T-helper 17 cell (primary cell): ENCODE measurements around the gene NAV2. TPM values are rescaled to one million over a fixed set of nuclear protein-coding genes. Genes with fewer than 3 reads are reported as not detected.

Experiments used
- ATAC-seq: fragments of 150-1000 bp; cut with Tn5 transposase; 2 replicates; pipeline ENCODE4 v1.10.0; 2021; ENCODE audit warnings: mild to moderate bottlenecking, moderate library complexity
- DNase-seq, 3 donors: peaks; one replicate each; pipeline versions ENCODE4 v3.0.0 to v3.0.0-alpha.2; 2020 to 2021
- H3K9me3 ChIP-seq: one replicate; pipeline ENCODE4 v1.7.0; 2013; ENCODE audit warnings: low read length, mild to moderate bottlenecking; ENCODE audit not compliant: control insufficient read depth, poor library complexity, severe bottlenecking
- H3K27ac Mint-ChIP-seq: one replicate; pipeline ENCODE4 v1.8.0; 2022; ENCODE audit warnings: mild to moderate bottlenecking, moderate library complexity, mixed read lengths
- H3K27me3 Mint-ChIP-seq: one replicate; pipeline ENCODE4 v1.8.0; 2022; ENCODE audit warnings: mixed read lengths
- H3K36me3 Mint-ChIP-seq: one replicate; pipeline ENCODE4 v1.8.0; 2022; ENCODE audit warnings: low read depth, mixed read lengths
- H3K4me1 Mint-ChIP-seq: one replicate; pipeline ENCODE4 v1.8.0; 2022; ENCODE audit warnings: mild to moderate bottlenecking, mixed read lengths
- H3K4me3 Mint-ChIP-seq: one replicate; pipeline ENCODE4 v1.8.0; 2022; ENCODE audit warnings: mild to moderate bottlenecking, moderate library complexity, mixed read lengths
- total RNA-seq, 4 donors: library from RNA in 2 of 4; stranded (reverse) in 2 of 4; gene quantifications; one replicate each; pipeline ENCODE4 v1.2.3 and lab custom pipeline; 2022 to 2026

NAV2 gene
- total RNA-seq, 2 donors from 2014 or later = 0.96 to 1.3 TPM

DNA sequence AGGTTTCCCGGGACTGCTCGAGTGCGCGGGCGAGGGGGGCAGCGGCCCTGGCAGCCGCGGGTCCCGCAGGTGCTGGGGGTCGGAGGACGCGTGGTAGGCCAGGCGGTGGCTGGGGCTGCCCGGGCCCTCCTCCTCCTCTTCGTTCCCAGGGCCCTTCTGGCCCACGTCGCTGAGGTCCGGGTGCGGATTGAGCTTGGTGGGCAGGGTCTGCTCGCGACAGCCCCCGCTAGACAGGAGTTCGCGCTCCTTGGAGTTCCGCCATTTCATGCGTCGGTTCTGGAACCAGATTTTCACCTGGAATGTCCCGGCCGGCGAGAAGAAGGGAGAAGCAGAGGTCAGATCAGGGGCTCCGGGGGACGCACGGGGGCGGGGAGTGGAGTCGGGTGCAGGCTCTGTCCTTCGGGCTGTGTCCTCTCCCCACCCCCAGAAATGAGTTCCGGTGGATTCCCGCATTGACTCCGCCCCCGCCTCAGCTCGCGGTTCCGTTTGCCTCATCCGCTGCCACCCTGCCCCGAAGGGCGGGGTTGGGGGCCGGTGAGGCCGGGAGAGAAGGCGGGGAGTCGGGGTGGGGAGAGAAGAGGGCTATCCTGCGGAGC lies 443.7 kb downstream of the NAV2 start:
- peaks cover 13% of the 10 kb centered on the region for H3K4me1 Mint-ChIP-seq
- peak; percentile 88 for ATAC-seq
- peak overlapping the region; percentile 88 for H3K27ac Mint-ChIP-seq
- peaks cover 36% of the 10 kb centered on the region for H3K27me3 Mint-ChIP-seq
- H3K36me3 Mint-ChIP-seq = no peaks in the 10 kb centered on the region
- peak overlapping the region; percentile 84 for H3K4me3 Mint-ChIP-seq
- peak; percentile 35 to 46 (median 43) for DNase-seq
- H3K9me3 ChIP-seq = peaks cover 3% of the 10 kb centered on the region

DNA sequence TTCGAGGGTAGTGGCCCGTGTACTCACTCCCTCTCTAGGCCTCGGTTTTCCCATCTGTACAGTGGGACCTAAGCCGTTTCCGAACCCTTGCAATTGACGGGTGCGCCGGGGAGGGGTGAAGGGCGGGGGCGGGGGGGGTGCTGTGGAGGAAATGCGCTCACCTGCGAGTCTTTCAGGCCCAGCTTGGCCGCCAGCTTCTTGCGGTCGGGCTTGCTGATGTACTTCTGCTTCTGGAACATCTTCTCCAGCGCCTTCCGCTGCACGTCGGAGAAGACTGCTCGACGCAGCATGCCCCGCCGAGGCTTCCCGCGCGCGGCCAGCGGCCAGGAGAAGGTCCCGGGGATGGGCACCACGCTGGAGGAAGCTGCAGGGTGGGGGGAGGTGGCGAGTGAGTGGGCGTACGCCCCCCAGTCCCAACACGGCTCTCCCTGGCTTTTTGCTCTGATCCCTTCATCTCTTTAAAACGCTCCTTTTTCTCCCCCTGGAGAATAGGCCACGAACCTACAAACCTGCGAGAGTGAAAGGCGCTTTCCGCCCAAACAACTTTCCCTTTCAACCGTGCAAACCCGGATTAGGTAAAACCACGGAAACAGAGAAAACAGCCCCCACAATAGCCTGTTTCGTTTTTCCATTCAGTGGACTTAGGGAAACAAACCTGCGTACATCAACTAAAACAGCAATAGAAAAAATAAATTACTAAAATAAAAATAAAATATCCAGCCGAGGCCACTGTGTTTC lies 444.4 kb downstream of the NAV2 start:
- H3K36me3 Mint-ChIP-seq = no peaks in the 10 kb centered on the region
- peak overlapping the region; percentile 41 for H3K27ac Mint-ChIP-seq
- H3K27me3 Mint-ChIP-seq = peaks cover 42% of the 10 kb centered on the region
- peaks cover 13% of the 10 kb centered on the region for H3K4me1 Mint-ChIP-seq
- DNase-seq (peak in 1 of 3 donors; percentile 14), ATAC-seq (peak; percentile 66)
- peaks cover 6% of the 10 kb centered on the region for H3K9me3 ChIP-seq
- peak overlapping the region; percentile 81 for H3K4me3 Mint-ChIP-seq

DNA sequence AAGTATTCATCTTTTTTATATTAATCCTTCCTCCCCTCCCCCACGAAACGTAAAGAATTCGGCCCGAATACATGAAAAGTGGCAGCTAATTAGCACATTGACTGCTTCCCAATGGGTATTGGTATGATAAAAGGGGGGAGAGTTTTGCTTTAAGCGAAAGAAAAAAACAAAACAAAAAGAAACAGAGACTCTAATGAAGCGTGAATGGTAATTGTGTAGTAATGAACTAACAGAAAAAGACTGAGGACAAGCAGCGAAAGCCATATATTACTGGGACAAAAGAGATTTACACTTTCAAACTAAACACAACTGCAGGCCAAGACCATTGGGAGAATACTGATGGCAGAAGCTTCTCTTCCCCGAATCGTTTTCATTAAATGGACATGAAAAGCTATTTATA lies 445.1 kb downstream of the NAV2 start:
- Mint-ChIP-seq H3K36me3 (no peaks in the 10 kb centered on the region), H3K4me1 (peaks cover 15% of the 10 kb centered on the region), H3K27me3 (peaks cover 49% of the 10 kb centered on the region), H3K4me3 (peak overlapping the region; percentile 81), H3K27ac (peak overlapping the region; percentile 41)
- H3K9me3 ChIP-seq = peaks cover 6% of the 10 kb centered on the region
- no peak for DNase-seq
- no peak for ATAC-seq

DNA sequence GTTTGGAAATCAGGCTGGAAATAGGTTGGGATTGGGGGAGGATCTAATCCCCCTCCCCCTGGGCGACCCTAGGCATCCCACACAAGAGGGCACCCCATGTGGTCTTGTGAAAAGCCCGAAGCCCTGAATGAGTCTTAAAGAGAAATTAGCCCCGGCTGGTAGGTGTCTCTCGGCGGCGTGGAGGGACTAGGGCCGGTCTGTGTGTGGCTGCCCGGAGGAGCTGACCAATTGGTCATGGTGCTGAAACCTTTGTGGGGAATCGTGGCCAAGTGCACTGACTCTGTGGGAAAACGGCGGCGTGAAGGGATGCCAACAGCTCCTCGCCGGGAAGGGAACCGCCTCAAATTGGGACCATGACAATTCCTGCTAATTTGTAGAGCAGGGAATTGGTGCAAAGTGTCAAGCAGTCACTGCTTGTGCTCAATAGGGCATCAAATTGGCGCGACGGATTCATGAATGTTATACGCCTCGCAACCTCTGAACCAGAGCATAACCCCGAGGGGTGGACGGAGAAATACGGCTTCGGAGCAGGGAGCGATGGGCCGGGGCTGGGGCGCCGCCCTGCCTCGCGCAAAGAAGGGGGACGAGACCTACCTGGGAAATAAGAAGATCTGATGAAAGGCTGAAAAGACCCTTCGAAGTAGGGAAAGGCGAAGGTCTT lies 446.1 kb downstream of the NAV2 start:
- no peak for ATAC-seq
- H3K27ac Mint-ChIP-seq = peak overlapping the region; percentile 44
- peak overlapping the region; percentile 13 for H3K4me3 Mint-ChIP-seq
- H3K36me3 Mint-ChIP-seq = peaks cover 6% of the 10 kb centered on the region
- peaks cover 6% of the 10 kb centered on the region for H3K9me3 ChIP-seq
- peaks cover 23% of the 10 kb centered on the region for H3K4me1 Mint-ChIP-seq
- H3K27me3 Mint-ChIP-seq = peaks cover 59% of the 10 kb centered on the region
- no peak for DNase-seq

DNA sequence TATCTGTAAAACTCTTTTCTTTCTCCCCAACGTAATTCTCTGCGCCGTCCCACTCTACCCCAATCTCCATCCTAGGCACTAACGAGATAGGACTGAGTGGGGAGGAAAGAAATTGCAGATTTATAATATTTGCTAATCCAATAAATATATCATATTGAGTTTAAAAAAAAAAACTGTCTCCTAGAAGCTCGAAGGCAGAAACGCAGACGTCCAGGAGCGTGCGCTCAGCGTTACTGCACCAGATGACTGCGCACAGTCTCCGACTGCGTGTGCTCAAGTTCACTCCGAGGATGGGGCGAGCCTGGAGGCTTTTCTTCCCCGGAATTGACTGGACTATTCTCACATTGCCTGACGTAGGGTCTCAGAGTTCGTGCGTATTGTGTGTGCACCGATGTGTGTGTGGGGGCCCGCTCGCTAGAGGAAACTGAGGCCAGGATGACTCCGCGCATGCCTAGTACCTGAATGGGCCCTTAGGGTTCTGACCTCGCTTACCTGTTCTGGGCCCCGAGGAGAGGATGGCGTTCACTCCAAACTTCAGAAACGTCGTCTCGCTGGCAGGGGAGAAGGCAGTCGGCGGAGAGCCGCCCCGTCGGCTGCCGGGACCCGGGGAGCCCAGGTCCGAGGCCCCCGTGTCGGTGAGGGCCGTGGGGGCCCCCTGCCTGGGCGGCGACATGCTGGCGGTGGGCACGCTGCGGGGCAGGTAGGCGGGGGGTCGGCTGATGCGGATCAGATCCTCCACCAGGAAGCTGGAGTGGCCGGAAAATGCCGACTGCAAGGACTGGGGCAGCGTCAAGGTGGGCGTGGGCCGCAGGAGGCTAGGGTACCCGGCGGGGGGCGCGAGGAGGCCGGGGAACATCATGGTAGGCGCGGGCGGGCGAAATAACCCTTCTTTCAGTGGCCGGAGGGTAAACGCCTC lies 447.1 kb downstream of the NAV2 start:
- peaks cover 6% of the 10 kb centered on the region for H3K9me3 ChIP-seq
- Mint-ChIP-seq H3K27me3 (peaks cover 66% of the 10 kb centered on the region), H3K4me1 (peaks cover 25% of the 10 kb centered on the region), H3K4me3 (no peak overlapping the region), H3K36me3 (peaks cover 6% of the 10 kb centered on the region), H3K27ac (peak overlapping the region; percentile 84)
- no peak for DNase-seq
- ATAC-seq = no peak

DNA sequence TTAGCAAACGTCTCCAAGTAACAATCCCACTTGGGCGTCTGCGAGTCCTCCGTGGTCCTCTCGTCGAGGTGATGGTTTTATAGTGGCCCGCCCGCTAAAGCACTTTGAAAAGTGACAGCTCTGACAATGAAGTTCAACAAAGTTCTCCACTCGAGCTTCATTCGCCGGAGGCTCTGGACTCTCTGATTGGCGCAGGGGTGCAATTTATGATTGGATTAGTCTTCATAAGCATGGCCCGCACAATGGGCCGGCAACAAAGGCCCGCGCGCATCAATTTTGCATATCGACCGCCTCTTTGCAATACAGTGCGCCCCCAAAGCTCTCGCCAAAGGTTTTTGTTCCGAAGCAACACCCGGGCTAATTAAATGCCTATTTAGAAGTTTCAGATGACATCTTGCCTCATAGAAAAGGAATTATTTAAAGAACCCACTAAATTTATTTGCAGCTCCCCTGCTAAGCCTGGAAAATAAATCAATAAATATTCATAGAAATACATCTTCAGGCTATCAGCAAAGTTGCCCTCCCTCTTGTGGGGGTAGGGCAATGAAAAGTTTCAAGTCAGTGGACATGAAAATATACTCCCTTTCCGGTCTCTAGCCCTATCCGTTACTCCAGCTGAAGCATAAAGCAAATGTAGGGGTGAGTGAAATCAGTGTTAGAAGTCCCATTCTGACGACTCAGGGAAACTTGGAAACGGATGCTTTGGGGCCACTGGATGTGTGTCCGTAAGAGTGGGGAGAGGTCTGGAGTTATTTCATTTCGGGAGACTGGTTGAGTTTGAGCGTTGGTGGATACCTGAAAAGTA lies 448.0 kb downstream of the NAV2 start, which contains the start of gene DBX1:
Gene DBX1 (minus strand): TSS at position 51 of the 805 bp plus-strand sequence. CDS start 151 bp downstream, outside the sequence.
- peaks cover 73% of the 10 kb centered on the region for H3K27me3 Mint-ChIP-seq
- ATAC-seq (no peak), DNase-seq (no peak)
- H3K4me1 Mint-ChIP-seq = peaks cover 23% of the 10 kb centered on the region
- H3K4me3 Mint-ChIP-seq = peak within 1 kb of the TSS; percentile 55
- peaks cover 6% of the 10 kb centered on the region for H3K9me3 ChIP-seq
- peak within 1 kb of the TSS; percentile 84 for H3K27ac Mint-ChIP-seq
- peaks cover 6% of the 10 kb centered on the region for H3K36me3 Mint-ChIP-seq

DNA sequence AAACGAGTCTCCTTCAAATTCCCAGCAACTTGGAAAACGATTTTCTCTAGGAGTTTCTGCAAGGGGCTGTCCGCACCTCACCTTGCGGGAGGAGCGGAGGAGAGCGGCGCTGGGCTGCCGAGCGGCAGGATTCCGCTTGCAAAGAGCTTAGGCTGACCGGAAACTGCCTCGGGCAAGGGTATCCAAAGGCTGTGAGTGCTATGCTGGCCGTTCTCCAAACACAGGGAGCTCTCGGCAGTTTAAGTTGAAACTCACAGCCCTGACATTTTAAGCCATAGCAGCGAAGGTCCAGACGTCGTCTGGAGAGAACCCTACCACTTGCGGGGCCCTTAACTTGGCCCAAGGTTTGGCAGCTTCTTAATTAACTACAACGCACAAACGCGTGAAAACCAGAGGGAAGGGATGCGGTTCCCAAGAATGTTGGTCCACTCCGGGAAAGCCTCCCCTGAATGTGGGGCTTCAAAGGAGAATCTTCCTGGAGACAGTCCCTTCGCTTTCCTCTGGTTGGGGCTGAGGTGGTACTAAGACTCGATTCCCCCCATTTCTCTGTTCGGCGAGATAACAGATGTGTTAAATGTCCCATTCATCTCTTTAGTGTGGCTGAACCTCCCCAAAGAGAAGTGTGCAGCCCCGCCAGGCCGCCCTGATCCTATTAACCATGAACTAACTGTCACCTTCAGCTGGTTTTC lies 448.7 kb downstream of the NAV2 start:
- Mint-ChIP-seq H3K4me1 (peaks cover 17% of the 10 kb centered on the region), H3K27ac (peak overlapping the region; percentile 84), H3K36me3 (peaks cover 6% of the 10 kb centered on the region), H3K27me3 (peaks cover 78% of the 10 kb centered on the region), H3K4me3 (peak overlapping the region; percentile 1)
- no peak for ATAC-seq
- peaks cover 6% of the 10 kb centered on the region for H3K9me3 ChIP-seq
- DNase-seq = no peak

DNA sequence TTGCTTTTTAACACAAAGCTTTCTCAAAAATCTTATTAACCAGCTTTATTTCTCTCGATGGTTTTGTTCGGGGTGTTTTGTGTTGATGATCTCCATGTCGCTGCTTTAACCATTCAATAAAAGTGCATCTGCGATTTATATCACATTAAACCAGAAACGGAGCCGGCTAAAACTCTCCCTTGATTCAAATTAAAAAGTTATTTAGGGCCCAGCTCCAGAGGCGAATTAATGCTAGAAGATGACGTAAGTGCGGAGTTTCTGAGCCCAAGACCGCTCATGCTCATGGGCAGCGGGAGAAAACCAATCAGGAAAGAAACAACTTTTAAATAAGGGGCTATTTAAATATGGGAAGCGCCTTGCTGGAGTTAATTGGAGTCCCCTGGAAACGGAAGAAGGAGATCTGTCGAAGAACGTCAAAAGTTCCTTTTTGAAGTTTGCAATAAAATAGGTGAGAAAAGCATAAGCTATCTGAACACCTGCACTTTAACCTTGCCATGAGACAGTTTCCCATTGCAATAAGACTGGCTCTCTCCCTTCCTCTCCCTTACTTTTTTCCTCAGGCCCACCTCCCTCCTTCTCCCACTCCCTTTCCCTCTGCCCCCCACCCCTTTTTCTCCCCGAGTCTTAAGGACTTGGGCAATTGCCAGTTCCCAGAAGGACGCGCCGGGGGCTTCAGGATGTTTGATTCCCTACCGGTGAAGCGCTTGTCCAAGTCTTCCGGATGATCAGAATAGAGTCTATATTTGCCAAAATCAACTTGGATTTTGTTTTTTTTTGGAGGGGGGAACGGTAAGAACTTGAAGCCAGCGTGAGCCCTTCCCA lies 449.5 kb downstream of the NAV2 start:
- Mint-ChIP-seq H3K4me1 (peaks cover 17% of the 10 kb centered on the region), H3K27me3 (peaks cover 86% of the 10 kb centered on the region), H3K27ac (peak overlapping the region; percentile 84), H3K36me3 (peaks cover 6% of the 10 kb centered on the region), H3K4me3 (peak overlapping the region; percentile 84)
- DNase-seq (no peak), ATAC-seq (no peak)
- peaks cover 6% of the 10 kb centered on the region for H3K9me3 ChIP-seq

DNA sequence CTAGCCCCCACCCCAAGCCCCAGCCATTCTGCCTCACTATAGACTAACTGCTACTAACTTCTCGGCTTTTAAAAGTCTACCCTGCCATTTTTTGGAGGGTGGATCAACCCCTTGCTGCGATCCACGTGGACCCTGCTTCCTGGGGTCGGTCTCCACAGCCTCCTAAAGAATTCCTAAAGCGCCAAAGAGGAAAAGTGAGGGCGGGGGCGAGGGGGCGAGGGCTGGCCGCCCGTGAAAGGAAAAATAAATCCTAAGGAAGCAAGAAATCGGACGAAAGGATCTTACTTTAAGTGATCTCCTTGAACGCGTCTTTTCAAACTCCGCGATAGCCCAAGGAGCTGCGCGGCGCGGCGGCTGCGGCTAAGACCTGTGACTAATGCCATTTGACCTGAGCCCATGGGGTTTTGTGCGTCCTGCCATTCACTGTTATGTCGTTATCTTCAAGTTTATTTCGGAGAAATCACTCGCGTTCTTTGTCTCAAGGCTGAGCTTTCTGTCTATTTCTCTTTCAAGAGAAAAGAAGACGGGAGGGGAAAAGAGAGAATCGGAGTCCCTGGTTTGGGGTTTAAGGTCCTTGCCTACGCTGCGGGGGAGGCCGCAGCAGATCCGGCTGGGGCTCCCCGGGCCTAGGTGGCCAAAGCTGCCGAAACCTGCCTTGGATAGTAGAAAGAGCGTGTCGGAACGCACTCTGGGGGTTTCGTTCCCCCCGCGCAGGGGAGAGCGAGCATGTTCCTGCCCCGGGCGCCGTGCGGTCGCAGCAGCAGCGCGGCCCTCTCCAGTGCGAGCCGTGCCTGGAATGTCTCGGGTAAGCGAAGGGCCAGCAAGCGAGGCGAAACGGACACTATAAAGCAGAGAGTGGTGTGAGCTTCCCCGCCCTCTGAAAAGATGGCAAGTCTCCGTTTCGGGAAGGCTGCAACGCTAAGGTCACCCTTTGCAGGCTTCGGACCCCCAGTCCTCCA lies 450.5 kb downstream of the NAV2 start:
- Mint-ChIP-seq H3K36me3 (peaks cover 6% of the 10 kb centered on the region), H3K27me3 (peaks cover 89% of the 10 kb centered on the region), H3K4me3 (peak overlapping the region; percentile 84), H3K4me1 (peaks cover 12% of the 10 kb centered on the region), H3K27ac (peak overlapping the region; percentile 84)
- no peak for ATAC-seq
- peaks cover 6% of the 10 kb centered on the region for H3K9me3 ChIP-seq
- DNase-seq = no peak

DNA sequence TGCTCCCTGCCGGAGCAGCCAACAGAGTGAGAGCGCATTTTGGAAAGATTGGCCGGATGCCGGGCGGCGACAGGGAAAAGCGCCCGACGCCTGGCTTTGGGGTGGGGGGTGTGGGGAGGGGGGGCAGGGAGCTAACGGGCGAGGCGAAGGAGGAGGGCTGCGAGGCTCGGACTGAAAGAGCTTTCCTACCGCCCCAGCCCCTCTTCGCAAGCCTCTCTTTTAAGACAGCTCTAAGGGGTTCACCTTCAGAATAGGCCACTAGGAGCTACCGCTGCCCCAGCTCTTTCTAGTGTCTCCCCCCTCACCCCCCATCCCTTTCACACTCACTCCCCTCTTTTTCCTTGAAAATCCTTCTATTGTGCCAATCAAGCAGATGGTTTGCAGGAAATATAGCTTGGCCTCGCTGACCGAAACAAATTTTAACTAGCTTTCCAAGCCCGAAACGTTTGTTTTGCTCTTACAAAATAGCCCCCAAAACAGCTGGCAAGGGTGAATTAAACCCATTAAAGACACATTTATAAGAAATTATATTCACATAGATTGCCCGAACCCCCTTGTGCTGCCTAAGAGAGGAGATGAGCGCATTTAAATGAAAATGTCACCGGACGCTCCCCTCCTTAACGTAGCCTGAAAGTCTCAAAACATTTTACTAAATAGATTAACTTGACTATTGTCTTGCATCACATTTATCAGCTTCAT lies 451.3 kb downstream of the NAV2 start:
- H3K27me3 Mint-ChIP-seq = peaks cover 89% of the 10 kb centered on the region
- H3K4me1 Mint-ChIP-seq = peaks cover 12% of the 10 kb centered on the region
- H3K36me3 Mint-ChIP-seq = peaks cover 6% of the 10 kb centered on the region
- peaks cover 6% of the 10 kb centered on the region for H3K9me3 ChIP-seq
- H3K4me3 Mint-ChIP-seq = peak overlapping the region; percentile 84
- no peak for DNase-seq
- H3K27ac Mint-ChIP-seq = no peak overlapping the region
- no peak for ATAC-seq
